ENCODE data around the gene GEMIN5. TPM values are rescaled to one million over a fixed set of nuclear protein-coding genes. Genes with fewer than 3 reads are reported as not detected.

The GEMIN5 gene
- total and polyA plus RNA-seq, 2 of the 8 experiments (the other 6 are each of a cell fraction or from before 2014, with no cell fraction given) = 12.8 to 47.0 TPM

DNA sequence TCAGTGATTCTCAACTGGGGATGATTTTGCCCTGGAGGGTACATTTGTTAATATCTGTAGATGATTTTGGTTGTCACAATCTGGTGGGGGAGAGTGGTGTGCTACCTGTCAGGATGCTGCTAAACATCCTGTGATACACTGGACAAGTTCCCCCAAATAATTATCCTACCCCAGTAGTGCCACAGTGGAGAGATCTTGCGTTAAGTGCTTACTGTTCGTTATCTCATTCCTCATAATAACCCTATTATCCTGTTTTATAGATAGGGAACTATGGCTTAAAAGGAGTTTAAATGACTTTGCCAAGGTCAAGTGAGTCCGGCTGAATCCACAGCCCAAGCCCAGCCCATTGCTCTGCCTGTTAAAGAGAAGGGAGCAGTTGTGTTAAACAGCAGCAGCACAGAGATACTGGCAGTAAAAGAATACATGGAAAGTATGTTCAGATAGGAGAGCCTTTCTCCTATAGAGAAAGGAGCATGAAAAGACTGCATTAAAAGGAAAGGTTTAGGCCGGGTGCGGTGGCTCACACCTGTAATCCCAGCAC, 64.2 kb downstream of the GEMIN5 start:
- Histone ChIP-seq H2AK5ac (ENCODE audit: low read depth, low read length) (no peak overlapping the region), H2AFZ (ENCODE audit: low read length) (no peak overlapping the region), H3K36me3 (ENCODE audit: control insufficient read depth in 2 of 4, insufficient read depth in 4 of 4, low read length in 3 of 4) (peaks cover 15 to 59% (median 42%) of the 10 kb centered on the region in 4 experiments), H4K5ac (ENCODE audit: insufficient read length, low read depth, low read length) (no peak overlapping the region), H4K20me1 (replicated peaks in 1 of 2; ENCODE audit: control insufficient read depth in 1 of 2, insufficient read depth in 2 of 2, low read length in 2 of 2) (peaks cover 0 to 4% of the 10 kb centered on the region in 2 experiments), H3K27ac (ENCODE audit: low read depth, low read length) (no peak overlapping the region), H2BK12ac (ENCODE audit: low read depth, low read length) (no peak overlapping the region), H2BK15ac (ENCODE audit: low read length) (no peak overlapping the region), H3K18ac (ENCODE audit: extremely low read depth, low read length) (no peak overlapping the region), H3K79me1 (ENCODE audit: low read depth, low read length) (no peaks in the 10 kb centered on the region; the same call in 1 of the 2 replicates), H3K14ac (ENCODE audit: insufficient read length) (no peak overlapping the region), H2BK120ac (replicated peaks; ENCODE audit: low read depth, low read length) (no peak overlapping the region), H3K9me3 (ENCODE audit: insufficient read depth in 2 of 2, low read depth in 1 of 2, low read length in 1 of 2) (no peaks in the 10 kb centered on the region), H3K9ac (replicated peaks in 1 of 4; ENCODE audit: extremely low read depth in 1 of 4, low read depth in 3 of 4, low read length in 3 of 4) (no peak overlapping the region), H3K4ac (replicated peaks; ENCODE audit: insufficient read length, low read depth, low read length) (no peak overlapping the region), H3K23me2 (ENCODE audit: low read depth, low read length) (no peaks in the 10 kb centered on the region), H3K4me2 (ENCODE audit: insufficient read depth in 1 of 2, low read depth in 2 of 2, low read length in 2 of 2) (no peak overlapping the region), H3K79me2 (ENCODE audit: control insufficient read depth in 1 of 2, insufficient read depth in 2 of 2, low read length in 2 of 2) (no peaks in the 10 kb centered on the region), H3K4me3 (ENCODE audit: extremely low read depth in 1 of 4, insufficient read depth in 2 of 4, low read depth in 3 of 4, low read length in 4 of 4) (no peak overlapping the region), H3K27me3 (replicated peaks in 1 of 4; ENCODE audit: control insufficient read depth in 3 of 4, extremely low read depth in 1 of 4, insufficient read depth in 3 of 4, low read length in 3 of 4) (no peaks in the 10 kb centered on the region; a peak in 1 of 7 replicates), H3K56ac (replicated peaks; ENCODE audit: insufficient read length, low read depth, low read length) (no peak overlapping the region), H3K23ac (ENCODE audit: insufficient read length) (no peak overlapping the region), H2BK5ac (ENCODE audit: low read depth, low read length) (no peak overlapping the region), H2BK20ac (ENCODE audit: low read length) (no peak overlapping the region), H3K4me1 (replicated peaks in 1 of 4; ENCODE audit: control insufficient read depth in 3 of 4, insufficient read depth in 4 of 4, low read length in 3 of 4) (no peaks in the 10 kb centered on the region), H4K91ac (replicated peaks; ENCODE audit: insufficient read length, low read length) (no peak overlapping the region), H4K8ac (ENCODE audit: extremely low read depth, insufficient read depth, low read length) (no peak overlapping the region)
- 91% methylated on average over 5 of the region's 5 CpGs; no CpG with 5 or more reads in 1 of the 2 experiments for WGBS, 2 experiments (ENCODE audit: extremely low coverage in 1 of 2, insufficient coverage in 1 of 2, insufficient read length in 1 of 2, insufficient replicate concordance in 2 of 2, low coverage in 1 of 2, low lambda C conversion rate in 2 of 2, missing lambda C conversion rate in 1 of 2)
- FAIRE-seq (no peak), DNase-seq (ENCODE audit: low read depth in 1 of 2, low spot score in 2 of 2) (no peak)
- ChIA-PET POLR2A (ENCODE audit: partially characterized antibody) (no interaction called here), CTCF (ENCODE audit: partially characterized antibody) (no interaction called here)
- no peak for TF ChIP-seq TBP (IDR thresholded peaks at IDR 0.05; ENCODE audit: low read depth, low read length)
- TF ChIP-seq SIX5 (IDR thresholded peaks at IDR 0.05; ENCODE audit: low read depth, low read length) = no peak
- TF ChIP-seq CBX8 (IDR thresholded peaks at IDR 0.05; ENCODE audit: borderline replicate concordance, low read depth, low read length) = no peak
- no peak for TF ChIP-seq EP300 (IDR thresholded peaks at IDR 0.05; ENCODE audit: borderline replicate concordance in 1 of 2, low read depth in 2 of 2, low read length in 2 of 2)
- no peak for TF ChIP-seq RFX5 (IDR thresholded peaks at IDR 0.05; ENCODE audit: borderline replicate concordance, low read depth, low read length)
- TF ChIP-seq, protein P1, sequence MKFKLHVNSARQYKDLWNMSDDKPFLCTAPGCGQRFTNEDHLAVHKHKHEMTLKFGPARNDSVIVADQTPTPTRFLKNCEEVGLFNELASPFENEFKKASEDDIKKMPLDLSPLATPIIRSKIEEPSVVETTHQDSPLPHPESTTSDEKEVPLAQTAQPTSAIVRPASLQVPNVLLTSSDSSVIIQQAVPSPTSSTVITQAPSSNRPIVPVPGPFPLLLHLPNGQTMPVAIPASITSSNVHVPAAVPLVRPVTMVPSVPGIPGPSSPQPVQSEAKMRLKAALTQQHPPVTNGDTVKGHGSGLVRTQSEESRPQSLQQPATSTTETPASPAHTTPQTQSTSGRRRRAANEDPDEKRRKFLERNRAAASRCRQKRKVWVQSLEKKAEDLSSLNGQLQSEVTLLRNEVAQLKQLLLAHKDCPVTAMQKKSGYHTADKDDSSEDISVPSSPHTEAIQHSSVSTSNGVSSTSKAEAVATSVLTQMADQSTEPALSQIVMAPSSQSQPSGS (IDR thresholded peaks at IDR 0.05; ENCODE audit: low read length) = no peak
- TF ChIP-seq SIN3A (conservative IDR thresholded peaks at IDR 0.05 in 1 of 2, IDR thresholded peaks at IDR 0.05 in 1 of 2; ENCODE audit: low read depth in 1 of 2, low read length in 2 of 2) = no peak
- no peak for TF ChIP-seq CEBPB (IDR thresholded peaks at IDR 0.05; ENCODE audit: low read depth, low read length)
- no peak for TF ChIP-seq TCF12 (IDR thresholded peaks at IDR 0.05; ENCODE audit: low read depth, low read length)
- no peak for TF ChIP-seq BACH1 (IDR thresholded peaks at IDR 0.05; ENCODE audit: low read length)

All from H1 (cell line).